HepG2 (cell line): ENCODE results near the gene FAM53C. TPM values are rescaled to one million over a fixed set of nuclear protein-coding genes. Genes with fewer than 3 reads are reported as not detected.

Experiments
- ARNTL ChIP-seq: sonication (generic); formaldehyde crosslinking; IDR thresholded peaks from 2 replicates; pipeline ENCODE4 v1.4.0; 2020; ENCODE audit warnings: mild to moderate bottlenecking, missing genetic modification reagents
- CHCHD3 ChIP-seq: sonication (generic); formaldehyde crosslinking; IDR thresholded peaks from 2 replicates; pipeline ENCODE4 v1.8.0; 2022; ENCODE audit warnings: mild to moderate bottlenecking, missing genetic modification reagents, moderate library complexity
- MEIS2 ChIP-seq: sonication (generic); formaldehyde crosslinking; IDR thresholded peaks from 2 replicates; pipeline ENCODE4 v1.9.0; 2021; ENCODE audit warnings: mild to moderate bottlenecking, missing genetic modification reagents
- NFKBIZ ChIP-seq: IDR thresholded peaks from 2 replicates; pipeline ENCODE4 v1.6.1; 2018; ENCODE audit warnings: missing genetic modification reagents, missing compliant biosample characterization
- NKX3-1 ChIP-seq: sonication (generic); formaldehyde crosslinking; IDR thresholded peaks from 2 replicates; pipeline ENCODE4 v1.5.0; 2020; ENCODE audit warnings: missing genetic modification reagents
- PAXIP1 ChIP-seq: sonication (generic); formaldehyde crosslinking; conservative IDR thresholded peaks from 2 replicates; pipeline ENCODE4 v1.4.0; 2020; ENCODE audit warnings: mild to moderate bottlenecking, missing genetic modification reagents, moderate library complexity
- POLR2AphosphoS2 ChIP-seq: IDR thresholded peaks from 2 replicates; pipeline ENCODE4 v1.6.1; 2011; ENCODE audit warnings: low read depth, low read length, improper control_type of control experiment
- SKI ChIP-seq: fragments of 450-650 bp; IDR thresholded peaks from one replicate; pipeline ENCODE4 v1.6.1; 2018; ENCODE audit warnings: mild to moderate bottlenecking; ENCODE audit not compliant: partially characterized antibody
- TEAD2 ChIP-seq: sonication (generic); formaldehyde crosslinking; IDR thresholded peaks from 2 replicates; pipeline ENCODE4 v1.9.0; 2021; ENCODE audit warnings: missing genetic modification reagents
- ZFP62 ChIP-seq: sonication (generic); formaldehyde crosslinking; IDR thresholded peaks from 2 replicates; pipeline ENCODE4 v1.4.0; 2020; ENCODE audit warnings: missing genetic modification reagents
- ZNF12 ChIP-seq: sonication (generic); formaldehyde crosslinking; IDR thresholded peaks from 2 replicates; pipeline ENCODE4 v1.5.0; 2020; ENCODE audit warnings: missing genetic modification reagents
- ZNF235 ChIP-seq: sonication (generic); formaldehyde crosslinking; IDR thresholded peaks from 2 replicates; pipeline ENCODE4 v1.8.1; 2023; ENCODE audit warnings: mild to moderate bottlenecking, missing genetic modification reagents, borderline replicate concordance
- ZNF562 ChIP-seq: sonication (generic); formaldehyde crosslinking; IDR thresholded peaks from 2 replicates; pipeline ENCODE4 v1.8.0; 2022; ENCODE audit warnings: missing genetic modification reagents, borderline replicate concordance
- polyA plus RNA-seq, 8 experiments: library from polyadenylated mRNA; depleted of rRNA in 3 of 8; stranded (reverse) in 7 of 8; unstranded in 1 of 8; fragments of >200 nt; fragmentation: Illumina TruSeq in 4 of 8; extraction: Trizol in 4 of 8; gene quantifications; 2 replicates each; pipeline versions ENCODE4 v1.2.1 to v1.2.3, GENCODE V29; 2011 to 2016; ENCODE audit warnings: low read depth in 4 of 8, missing spikeins in 1 of 8, mixed read lengths in 1 of 8; ENCODE audit not compliant: insufficient read depth in 1 of 8
- total RNA-seq, 5 experiments: library from RNA; depleted of rRNA; stranded (reverse); fragments of >200 nt; fragmentation: Illumina TruSeq; extraction: Trizol; gene quantifications; 2 replicates each; pipeline ENCODE4 v1.2.3, GENCODE V29; 2016; ENCODE audit warnings: low read depth in 1 of 5
- TF ChIP-seq, protein P1 (sequence below): sonication (generic); IDR thresholded peaks from 2 replicates; pipeline ENCODE4 v1.6.1; 2016; ENCODE audit warnings: low read depth, borderline replicate concordance
- TF ChIP-seq, protein P2 (sequence below): sonication (generic); formaldehyde crosslinking; IDR thresholded peaks from 2 replicates; pipeline ENCODE4 v1.4.0; 2020; ENCODE audit warnings: low read depth, missing genetic modification reagents
- TF ChIP-seq, protein P3 (sequence below): sonication (generic); formaldehyde crosslinking; IDR thresholded peaks from 2 replicates; pipeline ENCODE4 v1.4.0; 2020; ENCODE audit warnings: missing genetic modification reagents
- TF ChIP-seq, protein P4 (sequence below): sonication (generic); formaldehyde crosslinking; IDR thresholded peaks from 2 replicates; pipeline ENCODE4; 2020; ENCODE audit warnings: missing genetic modification reagents, mild to moderate bottlenecking, borderline replicate concordance

FAM53C gene
- total and polyA plus RNA-seq, 2 of the 13 experiments (the other 11 are each of a cell fraction or from before 2014, with no cell fraction given): 26.9 to 30.1 TPM

DNA sequence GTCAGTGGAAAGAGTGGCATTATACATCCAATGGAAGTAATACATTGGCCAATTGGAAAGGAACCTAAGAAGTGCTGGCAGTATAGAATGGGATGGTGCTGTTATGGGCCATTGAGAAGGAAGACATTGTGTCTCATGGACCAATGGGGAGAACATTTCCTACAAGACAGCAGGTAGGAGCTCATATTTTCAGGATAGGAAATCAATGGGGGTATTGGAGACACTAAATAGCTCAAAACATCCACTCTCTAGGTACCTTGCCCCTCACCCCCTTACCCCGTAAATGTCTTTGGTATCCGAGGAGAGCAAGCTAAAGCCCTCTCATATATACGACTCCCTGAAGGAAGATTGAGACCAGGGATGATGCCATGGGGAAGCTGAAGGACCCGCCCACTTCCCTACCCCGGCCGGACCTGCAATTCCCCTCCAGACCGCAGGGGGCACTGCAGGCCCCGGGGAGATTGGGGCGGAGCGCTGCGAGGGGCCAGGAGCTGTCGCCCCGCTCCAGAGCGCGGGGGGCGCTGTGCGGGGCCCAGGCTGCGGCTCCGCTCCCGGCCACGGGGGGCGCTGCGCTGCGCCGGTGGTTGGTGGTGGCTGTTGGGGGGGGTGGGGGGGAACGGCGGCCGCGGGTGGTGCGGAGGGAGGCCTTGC, 14.1 kb downstream of the FAM53C start, which contains the start of gene KDM3B (continued):
- TF ChIP-seq, protein P1, sequence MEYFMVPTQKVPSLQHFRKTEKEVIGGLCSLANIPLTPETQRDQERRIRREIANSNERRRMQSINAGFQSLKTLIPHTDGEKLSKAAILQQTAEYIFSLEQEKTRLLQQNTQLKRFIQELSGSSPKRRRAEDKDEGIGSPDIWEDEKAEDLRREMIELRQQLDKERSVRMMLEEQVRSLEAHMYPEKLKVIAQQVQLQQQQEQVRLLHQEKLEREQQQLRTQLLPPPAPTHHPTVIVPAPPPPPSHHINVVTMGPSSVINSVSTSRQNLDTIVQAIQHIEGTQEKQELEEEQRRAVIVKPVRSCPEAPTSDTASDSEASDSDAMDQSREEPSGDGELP: no peak
- TF ChIP-seq NFKBIZ (CRISPR knock-in tag) (peak; percentile 25; the same call in 1 of the 2 replicates), MEIS2 (CRISPR knock-in tag) (peak; percentile 75; the same call in 1 of the 2 replicates), ZNF235 (CRISPR knock-in tag) (no peak), ARNTL (CRISPR knock-in tag) (no peak), ZNF12 (CRISPR knock-in tag) (no peak), TEAD2 (CRISPR knock-in tag) (no peak), POLR2AphosphoS2 (peak; percentile 12; the same call in 1 of the 2 replicates), ZFP62 (no peak), SKI (no peak), NKX3-1 (CRISPR knock-in tag) (no peak), ZNF562 (CRISPR knock-in tag) (no peak), PAXIP1 (no peak), CHCHD3 (CRISPR knock-in tag) (no peak)
- TF ChIP-seq, protein P2, sequence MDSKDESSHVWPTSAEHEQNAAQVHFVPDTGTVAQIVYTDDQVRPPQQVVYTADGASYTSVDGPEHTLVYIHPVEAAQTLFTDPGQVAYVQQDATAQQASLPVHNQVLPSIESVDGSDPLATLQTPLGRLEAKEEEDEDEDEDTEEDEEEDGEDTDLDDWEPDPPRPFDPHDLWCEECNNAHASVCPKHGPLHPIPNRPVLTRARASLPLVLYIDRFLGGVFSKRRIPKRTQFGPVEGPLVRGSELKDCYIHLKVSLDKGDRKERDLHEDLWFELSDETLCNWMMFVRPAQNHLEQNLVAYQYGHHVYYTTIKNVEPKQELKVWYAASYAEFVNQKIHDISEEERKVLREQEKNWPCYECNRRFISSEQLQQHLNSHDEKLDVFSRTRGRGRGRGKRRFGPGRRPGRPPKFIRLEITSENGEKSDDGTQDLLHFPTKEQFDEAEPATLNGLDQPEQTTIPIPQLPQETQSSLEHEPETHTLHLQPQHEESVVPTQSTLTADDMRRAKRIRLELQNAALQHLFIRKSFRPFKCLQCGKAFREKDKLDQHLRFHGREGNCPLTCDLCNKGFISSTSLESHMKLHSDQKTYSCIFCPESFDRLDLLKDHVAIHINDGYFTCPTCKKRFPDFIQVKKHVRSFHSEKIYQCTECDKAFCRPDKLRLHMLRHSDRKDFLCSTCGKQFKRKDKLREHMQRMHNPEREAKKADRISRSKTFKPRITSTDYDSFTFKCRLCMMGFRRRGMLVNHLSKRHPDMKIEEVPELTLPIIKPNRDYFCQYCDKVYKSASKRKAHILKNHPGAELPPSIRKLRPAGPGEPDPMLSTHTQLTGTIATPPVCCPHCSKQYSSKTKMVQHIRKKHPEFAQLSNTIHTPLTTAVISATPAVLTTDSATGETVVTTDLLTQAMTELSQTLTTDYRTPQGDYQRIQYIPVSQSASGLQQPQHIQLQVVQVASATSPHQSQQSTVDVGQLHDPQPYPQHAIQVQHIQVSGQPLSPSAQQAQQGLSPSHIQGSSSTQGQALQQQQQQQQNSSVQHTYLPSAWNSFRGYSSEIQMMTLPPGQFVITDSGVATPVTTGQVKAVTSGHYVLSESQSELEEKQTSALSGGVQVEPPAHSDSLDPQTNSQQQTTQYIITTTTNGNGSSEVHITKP (CRISPR knock-in tag): 0 out of 2 replicates have a peak, but pooled peaks have one; percentile 78
- TF ChIP-seq, protein P3, sequence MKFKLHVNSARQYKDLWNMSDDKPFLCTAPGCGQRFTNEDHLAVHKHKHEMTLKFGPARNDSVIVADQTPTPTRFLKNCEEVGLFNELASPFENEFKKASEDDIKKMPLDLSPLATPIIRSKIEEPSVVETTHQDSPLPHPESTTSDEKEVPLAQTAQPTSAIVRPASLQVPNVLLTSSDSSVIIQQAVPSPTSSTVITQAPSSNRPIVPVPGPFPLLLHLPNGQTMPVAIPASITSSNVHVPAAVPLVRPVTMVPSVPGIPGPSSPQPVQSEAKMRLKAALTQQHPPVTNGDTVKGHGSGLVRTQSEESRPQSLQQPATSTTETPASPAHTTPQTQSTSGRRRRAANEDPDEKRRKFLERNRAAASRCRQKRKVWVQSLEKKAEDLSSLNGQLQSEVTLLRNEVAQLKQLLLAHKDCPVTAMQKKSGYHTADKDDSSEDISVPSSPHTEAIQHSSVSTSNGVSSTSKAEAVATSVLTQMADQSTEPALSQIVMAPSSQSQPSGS (CRISPR knock-in tag): 0 out of 2 replicates have a peak, but pooled peaks have one; percentile 33
- TF ChIP-seq, protein P4, sequence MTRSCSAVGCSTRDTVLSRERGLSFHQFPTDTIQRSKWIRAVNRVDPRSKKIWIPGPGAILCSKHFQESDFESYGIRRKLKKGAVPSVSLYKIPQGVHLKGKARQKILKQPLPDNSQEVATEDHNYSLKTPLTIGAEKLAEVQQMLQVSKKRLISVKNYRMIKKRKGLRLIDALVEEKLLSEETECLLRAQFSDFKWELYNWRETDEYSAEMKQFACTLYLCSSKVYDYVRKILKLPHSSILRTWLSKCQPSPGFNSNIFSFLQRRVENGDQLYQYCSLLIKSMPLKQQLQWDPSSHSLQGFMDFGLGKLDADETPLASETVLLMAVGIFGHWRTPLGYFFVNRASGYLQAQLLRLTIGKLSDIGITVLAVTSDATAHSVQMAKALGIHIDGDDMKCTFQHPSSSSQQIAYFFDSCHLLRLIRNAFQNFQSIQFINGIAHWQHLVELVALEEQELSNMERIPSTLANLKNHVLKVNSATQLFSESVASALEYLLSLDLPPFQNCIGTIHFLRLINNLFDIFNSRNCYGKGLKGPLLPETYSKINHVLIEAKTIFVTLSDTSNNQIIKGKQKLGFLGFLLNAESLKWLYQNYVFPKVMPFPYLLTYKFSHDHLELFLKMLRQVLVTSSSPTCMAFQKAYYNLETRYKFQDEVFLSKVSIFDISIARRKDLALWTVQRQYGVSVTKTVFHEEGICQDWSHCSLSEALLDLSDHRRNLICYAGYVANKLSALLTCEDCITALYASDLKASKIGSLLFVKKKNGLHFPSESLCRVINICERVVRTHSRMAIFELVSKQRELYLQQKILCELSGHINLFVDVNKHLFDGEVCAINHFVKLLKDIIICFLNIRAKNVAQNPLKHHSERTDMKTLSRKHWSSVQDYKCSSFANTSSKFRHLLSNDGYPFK: no peak
